Stimulated activated CD4-positive, alpha-beta T cell treated with anti-CD3 and anti-CD28 coated beads, Interleukin-15, amount 100 ng/mL, for 1 hour (primary cell): Measurements from ENCODE around the gene RGPD6.
"Not testable (repeated sequence)": the region's sequence is repeated elsewhere in the genome, so short reads cannot be mapped to it uniquely, and the experiment has no call there.

Experiments used
- DNase-seq, 2 donors: peaks; one replicate each; pipeline ENCODE4 v3.0.0-alpha.2; 2020; ENCODE audit warnings: low read depth in 1 of 2, low spot score in 1 of 2

The RGPD6 gene

DNA sequence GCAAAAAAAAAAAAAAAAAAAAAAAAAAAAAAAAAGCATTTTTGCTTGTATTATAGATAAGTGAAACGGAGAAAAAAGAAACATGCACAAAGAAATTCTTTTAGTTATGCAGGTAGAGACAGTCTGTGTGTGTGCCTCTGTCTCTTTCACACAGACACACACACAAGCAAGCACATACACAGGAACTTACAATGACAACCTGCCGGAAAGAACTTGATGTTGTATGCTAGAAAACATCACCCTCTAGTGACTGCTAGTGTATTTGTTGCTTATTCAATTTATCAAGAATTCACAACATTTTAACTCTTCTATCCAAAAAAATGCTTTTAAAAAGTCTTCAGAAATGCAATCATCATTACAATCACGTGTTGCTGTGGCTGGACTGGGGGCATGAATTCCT lies 95.8 kb downstream of the RGPD6 start:
- DNase-seq = not testable (repeated sequence)

DNA sequence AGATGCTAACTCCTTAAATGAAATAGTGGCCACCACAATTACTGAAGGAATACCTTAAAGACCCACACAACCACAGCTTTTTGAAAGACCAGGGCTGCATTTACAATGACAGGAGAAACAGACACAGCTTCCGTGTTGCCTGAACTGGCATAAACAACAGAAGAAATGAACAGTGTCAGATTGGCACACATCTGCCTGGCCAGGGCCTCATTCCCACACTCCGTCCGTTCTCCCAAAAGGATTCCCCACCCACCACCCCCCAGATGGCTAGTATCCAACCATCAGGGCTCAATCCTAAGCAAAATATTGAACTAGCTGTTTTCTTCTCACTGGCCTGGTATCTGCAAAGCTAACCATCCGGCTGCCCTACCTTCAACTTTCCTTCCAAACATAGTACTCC lies 96.9 kb downstream of the RGPD6 start:
- DNase-seq = not testable (repeated sequence)

DNA sequence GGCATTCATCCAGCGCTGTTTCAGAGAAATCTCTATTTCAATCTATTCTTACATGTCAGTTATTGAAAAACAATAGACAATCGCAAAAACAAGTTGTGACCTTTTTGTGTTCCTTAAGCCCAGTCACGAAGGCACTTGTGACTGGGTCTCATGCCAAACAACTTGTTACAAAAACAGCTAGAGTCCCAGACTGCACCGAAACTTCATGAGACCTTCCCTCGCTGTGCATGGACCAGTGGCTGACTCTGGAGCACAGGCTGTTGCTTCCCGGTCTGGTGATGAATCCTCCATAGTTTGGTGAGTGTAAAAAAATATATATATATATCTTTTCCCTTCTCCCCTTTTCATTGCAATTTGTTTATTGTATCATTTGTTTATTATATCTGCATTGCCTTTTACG lies 99.7 kb downstream of the RGPD6 start:
- DNase-seq = not testable (repeated sequence)

DNA sequence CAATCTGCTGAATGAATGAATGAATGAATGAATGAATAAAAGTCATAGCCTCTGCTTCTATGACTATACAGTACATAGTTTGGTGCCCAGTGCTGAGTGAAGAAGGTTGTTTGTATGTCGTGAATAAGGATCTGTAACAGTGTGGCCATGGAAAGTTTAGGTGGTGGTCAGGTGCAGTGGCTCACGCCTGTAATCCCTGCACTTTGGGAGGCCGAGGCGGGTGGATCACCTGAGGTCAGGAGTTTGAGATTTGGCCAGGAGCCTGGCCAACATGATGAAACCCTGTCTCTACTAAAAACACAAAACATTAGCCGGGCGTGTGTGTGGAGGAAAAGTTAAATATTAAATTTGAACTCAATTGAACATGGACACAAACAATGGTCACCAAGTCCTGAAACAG lies 100.1 kb downstream of the RGPD6 start:
- DNase-seq = not testable (repeated sequence)

DNA sequence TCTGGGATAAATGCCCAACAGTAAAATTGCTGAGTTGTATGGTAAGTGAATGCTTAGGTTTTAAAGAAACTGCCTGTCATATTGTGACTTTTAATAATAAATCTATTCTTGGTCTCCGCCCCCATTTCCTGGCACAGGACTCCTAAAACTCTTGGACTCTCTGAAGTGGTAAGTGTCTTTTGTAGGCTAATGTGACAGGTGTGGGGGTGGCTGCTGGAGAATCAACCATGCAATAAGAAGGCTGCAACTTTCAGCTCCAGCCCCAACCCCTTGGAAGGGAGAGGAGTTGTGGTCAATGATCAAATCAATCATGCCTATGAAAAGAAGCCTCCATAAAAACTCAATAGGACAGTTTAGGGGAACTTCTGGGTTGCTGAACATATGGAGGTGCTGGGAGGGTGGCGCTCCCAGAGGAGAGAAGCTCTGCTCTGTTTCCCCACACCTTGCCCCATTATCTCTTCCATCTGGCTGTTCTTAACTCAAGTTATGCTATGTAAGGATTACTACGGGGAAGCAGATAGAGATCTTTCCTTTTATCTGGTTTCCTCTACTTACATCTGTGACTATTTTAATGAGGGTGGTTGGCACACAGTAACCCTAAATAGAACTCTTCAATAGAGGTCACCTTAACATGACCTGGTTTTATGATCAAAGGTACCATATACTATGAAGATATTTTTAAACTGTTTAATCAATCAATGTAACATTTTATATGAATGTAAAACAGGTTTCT lies 101.2 kb downstream of the RGPD6 start:
- DNase-seq = not testable (repeated sequence)

DNA sequence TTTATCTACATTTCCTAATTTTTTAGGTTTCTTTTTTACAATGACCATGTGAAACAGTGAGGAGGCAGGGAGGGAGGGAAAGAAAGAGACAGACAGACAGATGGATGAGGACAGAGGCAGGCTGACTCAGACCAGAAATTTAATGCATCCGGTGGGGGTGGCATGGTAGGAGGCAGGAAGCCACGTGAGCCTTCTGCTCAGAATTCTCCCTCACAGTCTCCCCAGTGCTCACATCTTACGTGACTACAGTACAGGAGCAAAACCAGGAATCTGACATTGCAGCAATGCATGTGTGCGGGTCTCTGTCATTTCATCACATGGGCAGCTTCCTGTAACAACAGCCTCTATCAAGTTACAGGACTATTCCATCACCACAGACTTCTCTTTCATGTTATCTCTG lies 102.1 kb downstream of the RGPD6 start:
- DNase-seq = not testable (repeated sequence)

DNA sequence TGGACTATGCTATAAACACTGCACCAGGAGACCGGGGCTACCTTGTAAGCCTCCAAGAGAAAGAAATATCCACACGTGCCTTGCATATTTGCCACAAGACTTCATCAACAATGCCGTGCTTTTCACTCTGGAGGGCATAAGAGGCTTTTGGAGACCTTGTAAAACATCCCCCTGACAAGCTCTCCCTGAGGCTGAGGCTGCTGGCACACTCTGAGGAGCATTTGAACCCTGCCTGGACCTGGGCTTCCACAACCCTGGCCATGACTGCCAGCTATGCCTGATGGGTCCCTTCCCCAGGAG lies 104.0 kb downstream of the RGPD6 start:
- DNase-seq = not testable (repeated sequence)

DNA sequence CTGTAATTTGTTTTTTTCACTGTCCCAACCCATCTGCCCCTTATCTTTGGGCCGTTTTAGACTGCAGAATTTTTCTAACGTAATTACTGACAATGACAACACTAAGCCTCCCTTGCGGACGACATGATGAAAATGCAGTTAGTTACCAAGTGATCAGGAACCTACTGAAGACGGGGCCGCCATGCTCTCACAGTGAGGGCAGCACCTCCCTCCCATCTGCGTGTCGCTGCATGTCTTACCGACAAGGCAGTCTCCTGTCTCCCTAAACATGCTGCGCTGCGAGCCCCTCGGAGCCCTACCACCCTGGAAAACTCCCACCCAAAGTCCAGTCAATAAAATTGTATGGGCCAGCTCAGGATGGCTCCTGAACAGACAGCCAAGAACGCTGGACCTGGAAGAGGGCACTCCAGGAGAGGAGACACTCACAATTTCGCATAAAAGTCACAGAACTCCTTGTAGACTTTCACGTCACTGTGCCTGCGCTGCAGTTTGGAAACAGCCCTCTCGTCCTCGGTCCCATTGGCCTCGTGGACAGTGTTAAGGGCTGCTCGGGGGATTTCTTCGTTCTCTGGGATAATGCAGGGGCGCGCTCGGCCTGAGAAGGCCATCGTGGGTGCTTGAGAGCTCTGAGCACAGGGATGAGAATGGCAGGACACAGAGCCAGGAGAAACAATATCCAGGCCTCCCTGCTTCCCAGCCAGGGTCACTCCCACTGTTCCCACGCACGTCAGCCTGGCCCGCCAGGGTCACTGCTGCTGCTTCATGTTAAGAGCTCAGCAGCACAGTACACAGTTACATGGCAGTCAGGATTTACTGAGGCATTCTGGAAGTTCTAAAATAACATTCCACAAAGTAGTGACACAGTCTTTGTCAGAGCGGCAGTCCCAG lies 104.6 kb downstream of the RGPD6 start, which contains the start of gene LIMS4:
Gene LIMS4, minus strand, starts transcription at position 646 of the 888 bp plus-strand sequence. Its CDS starts 38 bp downstream, at position 608.
- not testable (repeated sequence) for DNase-seq

DNA sequence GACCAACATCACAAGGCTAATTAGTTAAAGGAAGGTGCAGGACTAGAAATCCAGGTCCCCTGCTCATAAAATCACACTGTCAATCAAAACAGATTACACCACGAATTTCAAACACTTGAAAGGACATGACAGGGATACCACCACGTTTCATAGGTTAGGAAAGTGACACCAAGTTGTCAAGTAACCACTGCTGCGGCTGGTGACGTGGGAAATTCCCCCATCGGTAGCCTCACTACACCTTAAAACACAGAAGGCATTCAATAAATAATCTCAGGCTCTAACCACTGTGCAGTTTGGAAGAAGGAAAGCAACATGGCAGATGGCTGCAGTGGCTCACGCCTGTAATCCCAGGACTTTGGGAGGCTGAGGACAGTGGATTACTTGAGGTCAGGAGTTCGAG lies 108.1 kb downstream of the RGPD6 start:
- DNase-seq = not testable (repeated sequence)

DNA sequence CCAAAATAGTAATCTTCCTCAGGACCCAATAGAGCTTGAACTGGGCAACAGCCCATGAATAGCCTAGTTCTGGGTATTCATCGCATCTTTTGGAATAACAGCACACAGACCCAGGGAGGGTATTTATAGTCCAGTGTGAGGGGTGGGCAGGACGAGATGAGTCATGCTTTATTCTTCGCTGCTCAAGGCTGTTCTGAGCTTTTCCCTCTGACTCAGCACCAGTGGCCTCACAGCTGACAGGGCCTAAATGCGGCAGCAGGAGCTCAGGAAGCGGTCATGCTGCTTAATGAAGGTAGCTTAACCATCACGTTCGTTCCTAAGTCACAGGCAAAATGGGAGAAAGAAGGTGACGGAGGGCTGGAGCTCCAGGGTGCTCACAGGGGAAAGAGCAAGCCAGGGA lies 111.7 kb downstream of the RGPD6 start:
- not testable (repeated sequence) for DNase-seq
